ENCODE data around the gene COL26A1.

The COL26A1 gene

DNA sequence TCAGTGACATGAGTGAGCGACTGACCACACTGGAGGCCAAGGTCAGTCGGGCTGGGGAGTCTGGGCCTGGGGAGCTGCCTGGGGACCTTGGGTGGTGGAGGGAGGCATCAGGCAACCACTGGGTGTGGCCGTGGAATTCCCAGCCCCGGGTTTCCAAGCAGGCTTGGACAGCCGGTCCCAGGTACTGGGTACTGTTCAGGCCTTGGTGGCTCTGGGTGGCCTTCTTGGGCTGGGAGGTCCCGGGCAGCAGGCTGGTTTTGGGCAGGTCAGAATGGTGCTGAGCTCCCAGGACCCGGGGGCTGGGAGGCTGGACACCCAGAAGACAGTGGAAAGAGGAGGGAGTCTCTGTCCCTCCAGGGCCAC lies 170.4 kb downstream of the COL26A1 start:
- TF ChIP-seq, protein P1, sequence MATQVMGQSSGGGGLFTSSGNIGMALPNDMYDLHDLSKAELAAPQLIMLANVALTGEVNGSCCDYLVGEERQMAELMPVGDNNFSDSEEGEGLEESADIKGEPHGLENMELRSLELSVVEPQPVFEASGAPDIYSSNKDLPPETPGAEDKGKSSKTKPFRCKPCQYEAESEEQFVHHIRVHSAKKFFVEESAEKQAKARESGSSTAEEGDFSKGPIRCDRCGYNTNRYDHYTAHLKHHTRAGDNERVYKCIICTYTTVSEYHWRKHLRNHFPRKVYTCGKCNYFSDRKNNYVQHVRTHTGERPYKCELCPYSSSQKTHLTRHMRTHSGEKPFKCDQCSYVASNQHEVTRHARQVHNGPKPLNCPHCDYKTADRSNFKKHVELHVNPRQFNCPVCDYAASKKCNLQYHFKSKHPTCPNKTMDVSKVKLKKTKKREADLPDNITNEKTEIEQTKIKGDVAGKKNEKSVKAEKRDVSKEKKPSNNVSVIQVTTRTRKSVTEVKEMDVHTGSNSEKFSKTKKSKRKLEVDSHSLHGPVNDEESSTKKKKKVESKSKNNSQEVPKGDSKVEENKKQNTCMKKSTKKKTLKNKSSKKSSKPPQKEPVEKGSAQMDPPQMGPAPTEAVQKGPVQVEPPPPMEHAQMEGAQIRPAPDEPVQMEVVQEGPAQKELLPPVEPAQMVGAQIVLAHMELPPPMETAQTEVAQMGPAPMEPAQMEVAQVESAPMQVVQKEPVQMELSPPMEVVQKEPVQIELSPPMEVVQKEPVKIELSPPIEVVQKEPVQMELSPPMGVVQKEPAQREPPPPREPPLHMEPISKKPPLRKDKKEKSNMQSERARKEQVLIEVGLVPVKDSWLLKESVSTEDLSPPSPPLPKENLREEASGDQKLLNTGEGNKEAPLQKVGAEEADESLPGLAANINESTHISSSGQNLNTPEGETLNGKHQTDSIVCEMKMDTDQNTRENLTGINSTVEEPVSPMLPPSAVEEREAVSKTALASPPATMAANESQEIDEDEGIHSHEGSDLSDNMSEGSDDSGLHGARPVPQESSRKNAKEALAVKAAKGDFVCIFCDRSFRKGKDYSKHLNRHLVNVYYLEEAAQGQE (IDR thresholded peaks at IDR 0.05; ENCODE audit: insufficient read depth in 1 of 2, low read depth in 2 of 2, low read length in 2 of 2) = no peak
- TF ChIP-seq POLR2AphosphoS5 (IDR thresholded peaks at IDR 0.05; ENCODE audit: low read depth, low read length) = no peak
- no peak for TF ChIP-seq FOXP2 (optimal IDR thresholded peaks at IDR 0.05; ENCODE audit: borderline replicate concordance, extremely low read depth, extremely low read length, insufficient read depth)
- no peak for TF ChIP-seq SIN3A (IDR thresholded peaks at IDR 0.05; ENCODE audit: borderline replicate concordance, insufficient read depth, low read length)
- TF ChIP-seq TAF1 (IDR thresholded peaks at IDR 0.05; ENCODE audit: borderline replicate concordance, insufficient read depth, low read length) = no peak

DNA sequence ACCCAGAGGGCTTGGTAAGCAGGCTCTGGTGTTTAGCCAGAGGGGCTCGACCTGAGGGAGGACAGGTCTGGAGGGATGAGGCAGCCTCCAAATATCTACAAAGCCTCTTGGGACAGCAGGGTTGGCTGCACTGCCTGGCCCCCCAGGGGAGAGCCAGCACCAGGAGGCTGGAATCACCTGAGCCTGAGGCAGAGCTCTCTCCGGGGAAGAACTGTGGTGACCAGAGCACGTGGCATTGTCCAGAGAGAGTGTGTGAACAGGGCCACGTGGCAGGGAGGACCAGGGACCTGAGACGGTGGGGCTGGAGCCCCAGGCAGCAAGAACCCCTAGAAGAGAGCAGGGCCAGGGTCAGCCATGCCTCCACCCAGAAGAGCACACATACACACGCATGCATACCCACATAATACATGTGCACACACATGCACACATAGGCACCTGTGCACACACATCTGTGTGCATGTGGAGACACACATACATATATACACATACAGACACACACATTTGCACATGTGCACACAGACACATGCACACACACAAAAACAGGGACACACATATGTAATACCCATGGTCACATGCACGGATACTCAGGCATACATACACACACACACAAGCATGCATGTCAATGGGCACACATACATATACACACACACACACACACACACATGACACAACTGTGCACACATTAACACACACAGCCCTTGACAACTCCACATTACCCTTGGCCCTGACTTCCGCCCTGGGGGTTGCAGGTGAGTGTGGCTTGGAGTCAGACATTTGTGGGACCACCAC lies 171.5 kb downstream of the COL26A1 start:
- no peak for TF ChIP-seq POLR2AphosphoS5 (IDR thresholded peaks at IDR 0.05; ENCODE audit: low read depth, low read length)
- TF ChIP-seq, protein P1 (IDR thresholded peaks at IDR 0.05; ENCODE audit: insufficient read depth in 1 of 2, low read depth in 2 of 2, low read length in 2 of 2) = no peak
- TF ChIP-seq FOXP2 (optimal IDR thresholded peaks at IDR 0.05; ENCODE audit: borderline replicate concordance, extremely low read depth, extremely low read length, insufficient read depth) = no peak
- no peak for TF ChIP-seq TAF1 (IDR thresholded peaks at IDR 0.05; ENCODE audit: borderline replicate concordance, insufficient read depth, low read length)

DNA sequence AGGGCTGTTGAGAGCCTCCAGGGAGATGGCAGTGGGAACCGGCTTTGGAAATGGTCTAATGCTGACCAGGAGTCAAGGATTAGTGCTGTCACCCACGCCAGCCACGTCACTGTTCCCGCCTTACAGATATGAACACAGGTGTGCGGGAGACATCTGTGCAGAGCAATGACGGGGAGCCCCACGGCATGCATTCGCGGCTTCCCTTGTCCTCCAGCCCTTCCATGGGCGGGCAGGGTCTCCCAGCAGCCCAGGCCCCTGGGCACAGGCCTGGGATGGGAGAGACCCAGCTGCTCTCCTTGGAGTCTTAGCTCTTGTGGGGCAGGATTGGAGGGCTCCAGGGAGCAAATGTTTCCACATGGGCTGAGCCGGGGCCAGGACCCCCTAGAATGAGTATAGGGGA lies 172.2 kb downstream of the COL26A1 start:
- TF ChIP-seq SIN3A (IDR thresholded peaks at IDR 0.05; ENCODE audit: borderline replicate concordance, insufficient read depth, low read length) (no peak), TAF1 (IDR thresholded peaks at IDR 0.05; ENCODE audit: borderline replicate concordance, insufficient read depth, low read length) (no peak), FOXP2 (optimal IDR thresholded peaks at IDR 0.05; ENCODE audit: borderline replicate concordance, extremely low read depth, extremely low read length, insufficient read depth) (no peak), POLR2AphosphoS5 (IDR thresholded peaks at IDR 0.05; ENCODE audit: low read depth, low read length) (no peak)
- TF ChIP-seq, protein P1 (IDR thresholded peaks at IDR 0.05; ENCODE audit: insufficient read depth in 1 of 2, low read depth in 2 of 2, low read length in 2 of 2) = no peak

DNA sequence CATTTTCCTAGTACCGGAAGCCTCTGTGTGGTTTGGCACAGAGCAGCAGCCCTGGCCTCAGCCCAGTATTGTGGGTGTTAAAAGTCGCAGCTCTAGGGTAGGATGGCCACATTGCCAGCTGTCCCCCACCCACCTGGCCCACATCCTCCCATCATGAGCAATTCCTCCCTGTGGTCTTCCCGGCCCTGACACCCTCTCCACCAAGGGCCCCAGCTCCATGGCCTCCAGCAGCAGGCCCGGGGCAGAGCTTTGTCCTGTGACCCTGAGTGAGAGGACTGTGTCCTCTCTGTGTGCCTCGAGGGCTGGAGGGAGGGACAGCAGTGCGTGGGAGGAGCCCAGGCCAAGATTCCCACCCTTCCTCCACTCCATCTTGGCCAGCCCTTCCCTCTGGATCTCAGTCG lies 172.7 kb downstream of the COL26A1 start:
- TF ChIP-seq TAF1 (IDR thresholded peaks at IDR 0.05; ENCODE audit: borderline replicate concordance, insufficient read depth, low read length) = no peak
- TF ChIP-seq FOXP2 (optimal IDR thresholded peaks at IDR 0.05; ENCODE audit: borderline replicate concordance, extremely low read depth, extremely low read length, insufficient read depth) = no peak
- TF ChIP-seq SIN3A (IDR thresholded peaks at IDR 0.05; ENCODE audit: borderline replicate concordance, insufficient read depth, low read length) = no peak

DNA sequence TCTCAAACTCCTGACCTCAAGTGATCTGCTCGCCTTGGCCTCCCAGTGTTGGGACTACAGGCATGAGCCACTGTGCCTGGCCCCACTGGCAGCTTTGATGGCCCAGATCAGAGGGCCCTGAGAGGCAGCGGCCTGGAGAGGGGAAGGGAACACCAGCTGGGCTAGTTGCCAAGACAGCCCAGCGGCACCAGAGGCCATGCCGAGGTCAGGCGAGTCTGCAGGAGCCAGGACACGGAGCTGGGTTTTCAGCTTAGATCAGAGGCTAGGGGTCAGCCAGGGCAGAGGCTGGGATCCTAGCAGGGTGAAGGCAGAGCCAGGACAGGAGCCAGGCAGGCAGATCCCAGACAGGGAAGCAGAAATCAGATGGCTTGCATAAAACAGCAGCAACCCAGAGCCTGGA lies 173.6 kb downstream of the COL26A1 start:
- TF ChIP-seq, protein P1 (IDR thresholded peaks at IDR 0.05; ENCODE audit: insufficient read depth in 1 of 2, low read depth in 2 of 2, low read length in 2 of 2) = no peak
- no peak for TF ChIP-seq POLR2AphosphoS5 (IDR thresholded peaks at IDR 0.05; ENCODE audit: low read depth, low read length)
- TF ChIP-seq FOXP2 (optimal IDR thresholded peaks at IDR 0.05; ENCODE audit: borderline replicate concordance, extremely low read depth, extremely low read length, insufficient read depth) = no peak
- no peak for TF ChIP-seq SIN3A (IDR thresholded peaks at IDR 0.05; ENCODE audit: borderline replicate concordance, insufficient read depth, low read length)
- TF ChIP-seq TAF1 (IDR thresholded peaks at IDR 0.05; ENCODE audit: borderline replicate concordance, insufficient read depth, low read length) = no peak

All from PFSK-1 (cell line).